Measurements from ENCODE around the gene THSD8. TPM values are rescaled to one million over a fixed set of nuclear protein-coding genes. Genes with fewer than 3 reads are reported as not detected.

THSD8 gene
- total RNA-seq, 1 experiment from 2014 or later = not detected

DNA sequence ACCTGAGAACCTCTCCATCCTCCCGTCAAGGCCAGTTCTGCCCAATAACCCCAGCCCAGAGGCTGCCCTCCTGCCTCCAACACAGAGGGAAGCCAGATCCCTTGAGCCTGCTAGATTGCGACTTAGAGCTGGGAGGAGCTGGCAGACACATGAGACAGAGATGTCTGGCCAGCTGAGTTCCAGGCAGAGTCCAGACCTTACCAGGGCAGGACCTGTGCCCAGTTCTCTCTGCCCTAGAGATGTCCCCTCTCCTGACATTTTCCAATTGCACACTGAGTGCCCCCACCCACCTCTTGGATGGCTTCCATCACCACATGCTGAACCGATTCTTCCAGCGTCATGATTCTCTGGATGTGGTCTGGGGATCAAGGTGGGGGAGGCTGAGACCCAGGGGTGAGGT lies 29.5 kb upstream of the THSD8 start:
- Histone ChIP-seq H3K4me3 (no peak overlapping the region), H3K36me3 (0 out of 2 replicates have a peak, but pooled peaks cover 4% of the 10 kb centered on the region), H3K9me3 (replicated peaks) (no peaks in the 10 kb centered on the region), H3K4me1 (replicated peaks) (peaks cover 13% of the 10 kb centered on the region), H3K27me3 (replicated peaks) (no peaks in the 10 kb centered on the region), H3K27ac (no peak overlapping the region)
- DNase-seq (ENCODE audit: low read depth in 1 of 2, low spot score in 2 of 2) = no peak

DNA sequence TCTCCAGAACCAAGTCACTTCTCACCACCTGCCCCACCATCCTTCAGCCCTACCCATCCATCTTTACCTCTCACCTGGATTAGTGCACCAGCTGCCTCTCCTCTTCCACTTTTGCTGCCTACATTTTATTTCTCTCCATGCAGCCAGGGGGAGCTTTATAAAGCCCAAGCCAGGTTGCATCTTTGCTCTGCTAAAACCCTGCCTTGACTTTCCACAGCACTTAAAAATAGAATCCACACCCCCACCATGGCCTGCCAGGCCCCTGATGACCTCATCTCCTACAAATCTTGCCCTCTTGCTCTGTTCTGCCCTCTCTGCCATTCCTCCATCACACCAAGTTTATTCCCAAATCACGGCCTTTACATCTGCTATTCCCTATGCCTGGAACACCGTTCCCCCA lies 28.3 kb upstream of the THSD8 start:
- 0 out of 2 replicates have a peak, but pooled peaks cover 4% of the 10 kb centered on the region for H3K36me3 ChIP-seq
- H3K9me3 ChIP-seq (replicated peaks) = no peaks in the 10 kb centered on the region
- no peak overlapping the region for H3K27ac ChIP-seq
- peak; percentile 26 to 47 for DNase-seq (ENCODE audit: low read depth in 1 of 2, low spot score in 2 of 2)
- H3K4me1 ChIP-seq (replicated peaks) = peaks cover 21% of the 10 kb centered on the region
- H3K27me3 ChIP-seq (replicated peaks) = no peaks in the 10 kb centered on the region
- no peak overlapping the region for H3K4me3 ChIP-seq

DNA sequence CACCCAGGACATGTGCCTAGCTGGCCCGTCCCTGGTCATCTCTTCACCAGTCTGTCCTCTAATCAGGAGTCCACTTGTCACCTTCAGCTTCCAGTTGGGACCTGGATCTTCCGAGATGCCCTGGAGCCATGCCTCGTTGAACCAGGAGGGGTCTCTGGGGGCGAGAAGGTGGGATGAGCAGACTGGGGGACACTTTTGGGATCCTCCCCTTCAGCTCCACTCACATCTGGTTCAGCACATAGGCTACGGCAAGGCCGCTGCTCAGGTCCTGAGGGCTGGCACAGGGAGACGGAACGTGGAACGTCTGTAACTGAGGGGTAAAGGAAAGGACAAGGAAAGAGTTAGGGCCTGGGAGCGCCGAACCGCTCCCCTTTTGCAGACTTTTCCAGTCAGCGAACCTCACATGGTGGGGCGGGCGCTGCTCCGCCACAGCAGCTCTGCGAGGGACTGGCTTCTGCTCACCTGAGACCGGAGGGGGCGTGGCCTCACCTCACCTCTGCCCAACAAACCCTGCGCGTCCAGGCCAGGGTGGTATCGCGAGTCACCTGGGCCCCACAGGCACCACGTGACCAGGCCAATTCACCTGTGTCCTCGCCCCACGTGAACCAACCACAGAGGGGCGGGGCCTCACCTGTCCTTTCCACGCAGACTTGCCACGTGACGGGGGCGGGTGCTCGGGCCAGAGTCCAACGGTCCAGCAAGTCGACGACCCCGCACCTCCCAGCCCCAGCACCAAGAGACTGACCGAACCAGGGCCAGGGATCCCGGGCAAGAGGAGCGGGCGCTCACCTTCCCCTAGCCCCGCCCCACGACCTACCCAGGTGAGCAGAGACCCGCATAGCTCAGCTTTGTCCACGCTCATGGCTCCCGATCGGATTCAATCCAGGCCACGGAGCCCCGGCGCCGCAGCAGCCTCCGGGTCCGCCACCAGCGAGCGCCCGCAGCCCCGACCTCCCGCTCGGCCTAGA lies 27.0 kb upstream of the THSD8 start, which contains the start of gene HOOK2:
Gene HOOK2, minus strand, starts transcription at position 965 of the 968 bp plus-strand sequence. Its CDS starts 103 bp downstream, at position 862.
- H3K27ac ChIP-seq = no peak within 1 kb of the TSS
- H3K4me1 ChIP-seq (replicated peaks) = peaks cover 34% of the 10 kb centered on the region
- peak within 1 kb of the TSS; percentile 43 for H3K4me3 ChIP-seq
- DNase-seq (ENCODE audit: low read depth in 1 of 2, low spot score in 2 of 2) = no peak
- H3K9me3 ChIP-seq (replicated peaks) = no peaks in the 10 kb centered on the region
- H3K27me3 ChIP-seq (replicated peaks) = no peaks in the 10 kb centered on the region
- 0 out of 2 replicates have a peak, but pooled peaks cover 4% of the 10 kb centered on the region for H3K36me3 ChIP-seq

DNA sequence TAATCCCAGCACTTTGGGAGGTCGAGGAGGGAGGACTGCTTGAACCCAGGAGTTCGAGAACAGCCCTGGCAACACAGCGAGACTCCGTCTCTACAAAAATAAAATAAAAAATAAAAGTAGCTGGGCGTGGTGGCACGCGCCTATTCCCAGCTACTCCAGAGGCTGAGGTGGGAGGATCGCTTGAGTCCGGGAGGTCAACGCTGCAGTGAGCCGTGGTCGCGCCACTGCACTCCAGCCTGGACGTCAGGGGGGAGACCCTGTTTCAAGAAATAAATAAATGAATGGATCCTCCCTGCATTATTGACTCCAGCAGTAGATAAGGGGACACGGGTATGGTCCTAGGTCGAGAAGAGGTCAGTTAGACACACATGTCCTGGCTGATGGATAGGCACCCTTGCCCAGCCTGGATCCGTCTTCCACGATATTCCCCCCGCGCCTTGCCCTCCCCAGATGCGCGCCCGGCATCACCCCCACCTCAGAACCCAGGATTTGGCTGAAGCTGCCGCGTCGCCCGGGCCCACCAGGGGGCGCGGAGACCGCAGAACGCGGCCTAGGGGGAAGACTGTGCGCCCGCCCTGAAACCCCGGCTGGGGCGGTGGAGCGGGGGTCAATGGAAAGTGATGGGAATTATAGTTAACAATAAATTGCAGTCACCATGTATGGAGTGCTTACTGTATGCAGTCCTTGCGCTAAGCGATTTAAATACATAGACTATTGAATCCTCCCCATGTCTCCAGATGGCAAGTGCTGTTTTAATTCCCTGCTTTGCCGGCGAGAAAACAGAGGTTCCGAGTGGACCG lies 24.5 kb upstream of the THSD8 start:
- Histone ChIP-seq H3K9me3 (replicated peaks) (no peaks in the 10 kb centered on the region), H3K27ac (peak overlapping the region; percentile 62; the same call in 1 of the 2 replicates), H3K4me1 (replicated peaks) (peaks cover 39% of the 10 kb centered on the region), H3K27me3 (replicated peaks) (no peaks in the 10 kb centered on the region), H3K4me3 (peak overlapping the region; percentile 42), H3K36me3 (0 out of 2 replicates have a peak, but pooled peaks cover 4% of the 10 kb centered on the region)
- DNase-seq (ENCODE audit: low read depth in 1 of 2, low spot score in 2 of 2) = peak; percentile 80 to 85

DNA sequence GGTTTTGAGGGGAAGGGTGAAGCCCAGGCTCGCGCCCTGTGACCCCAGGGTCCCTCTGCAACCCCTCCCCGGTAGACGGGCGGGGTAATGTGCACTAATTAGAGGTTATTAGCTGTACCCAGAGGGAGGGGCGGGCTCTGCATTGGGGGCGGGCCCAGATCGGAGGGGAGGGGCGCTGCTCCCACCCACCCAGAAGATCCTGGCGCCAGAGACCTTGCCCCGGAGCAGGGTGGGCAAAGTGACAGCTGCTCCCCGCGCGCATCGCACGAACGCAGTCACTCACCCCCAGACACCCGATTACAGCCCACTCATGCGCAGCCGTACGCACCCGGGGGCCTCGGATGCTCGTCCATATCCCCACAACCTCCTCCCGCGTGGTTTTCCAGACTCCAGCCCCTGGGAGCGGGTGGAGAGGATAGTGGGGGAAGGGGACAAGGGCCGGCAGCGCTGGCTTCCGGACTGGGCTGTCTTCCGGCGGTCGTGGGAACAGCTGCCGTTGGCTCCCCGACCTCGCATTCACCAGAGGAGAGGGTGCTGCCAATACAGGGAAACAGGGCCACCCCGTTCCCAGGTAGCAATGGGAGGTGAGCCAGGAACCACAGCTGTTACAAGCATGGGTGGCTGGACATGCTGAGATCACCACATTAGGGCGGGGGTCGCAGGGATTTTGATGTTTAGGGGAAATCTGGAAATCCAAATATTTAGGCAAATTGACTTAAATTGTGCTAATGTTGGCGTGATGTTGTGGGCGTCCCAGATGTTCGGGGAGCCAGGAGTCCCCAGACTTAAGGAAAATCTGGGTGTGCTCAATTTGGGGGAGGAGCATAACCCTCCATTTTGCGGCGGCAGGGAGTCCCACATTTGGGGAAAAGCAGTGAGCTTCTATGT lies 23.6 kb upstream of the THSD8 start:
- DNase-seq (ENCODE audit: low read depth in 1 of 2, low spot score in 2 of 2) = peak; percentile 79 to 85
- no peaks in the 10 kb centered on the region for H3K27me3 ChIP-seq (replicated peaks)
- peak overlapping the region; percentile 42 for H3K4me3 ChIP-seq
- 0 out of 2 replicates have a peak, but pooled peaks cover 4% of the 10 kb centered on the region for H3K36me3 ChIP-seq
- no peaks in the 10 kb centered on the region for H3K9me3 ChIP-seq (replicated peaks)
- H3K27ac ChIP-seq = peak overlapping the region; percentile 62
- H3K4me1 ChIP-seq (replicated peaks) = peaks cover 48% of the 10 kb centered on the region

DNA sequence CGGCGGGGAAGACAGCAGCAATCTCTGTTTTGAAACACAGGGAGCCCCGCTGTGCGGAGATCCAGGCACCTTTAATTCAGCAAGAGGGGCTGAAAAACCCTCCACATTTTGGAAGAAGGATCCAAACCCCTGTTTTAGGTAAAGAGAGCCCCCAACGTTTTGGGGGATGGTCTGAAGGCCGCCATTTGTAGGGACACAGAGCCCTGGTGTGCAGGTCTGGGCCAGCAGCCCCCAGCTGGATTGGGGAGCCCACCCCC lies 23.0 kb upstream of the THSD8 start:
- peaks cover 48% of the 10 kb centered on the region for H3K4me1 ChIP-seq (replicated peaks)
- no peaks in the 10 kb centered on the region for H3K27me3 ChIP-seq (replicated peaks)
- H3K36me3 ChIP-seq = 0 out of 2 replicates have a peak, but pooled peaks cover 4% of the 10 kb centered on the region
- peak overlapping the region; percentile 62 for H3K27ac ChIP-seq
- H3K9me3 ChIP-seq (replicated peaks) = no peaks in the 10 kb centered on the region
- peak overlapping the region; percentile 42 for H3K4me3 ChIP-seq
- DNase-seq (ENCODE audit: low read depth in 1 of 2, low spot score in 2 of 2) = no peak

DNA sequence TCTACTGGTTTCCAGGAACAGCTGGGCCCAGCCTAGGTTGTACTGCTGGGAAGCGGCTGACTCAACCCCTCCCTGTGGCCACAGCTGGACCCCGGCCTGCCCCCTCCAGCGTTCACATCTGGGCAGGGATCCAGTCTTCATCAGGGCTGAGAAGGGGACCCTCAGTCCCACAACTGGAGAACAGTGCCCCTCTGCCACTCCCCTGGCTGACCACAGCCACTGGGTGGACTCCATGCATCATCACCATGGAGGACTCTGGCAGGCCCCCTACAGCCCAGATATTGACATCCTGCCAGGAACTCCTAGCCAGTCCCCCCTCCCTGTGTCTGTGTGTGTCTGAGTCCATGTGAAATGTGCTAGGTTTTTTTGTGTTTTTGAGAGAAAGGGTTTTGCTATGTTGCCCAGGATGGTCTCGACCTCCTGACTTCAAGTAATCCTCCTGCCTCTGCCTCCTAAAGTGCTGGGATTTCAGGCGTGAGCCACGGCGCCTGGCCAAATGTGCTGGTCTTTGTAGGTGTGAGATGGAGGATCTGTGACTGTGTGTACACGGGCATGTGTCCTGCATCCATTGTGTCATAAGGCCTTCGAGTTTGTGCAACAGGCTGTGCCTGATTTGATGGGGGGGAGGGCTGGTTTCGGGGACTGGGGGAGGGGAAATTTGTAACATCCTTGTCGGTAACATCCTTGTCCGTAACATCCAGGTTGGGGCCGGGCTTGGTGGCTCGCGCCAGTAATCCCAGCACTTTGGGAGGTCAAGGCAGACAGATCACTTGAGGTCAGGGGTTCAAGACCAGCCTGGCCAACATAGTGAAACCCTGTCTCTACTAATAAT lies 22.5 kb upstream of the THSD8 start:
- DNase-seq (ENCODE audit: low read depth in 1 of 2, low spot score in 2 of 2) = peak; percentile 65 to 70
- 0 out of 2 replicates have a peak, but pooled peaks cover 4% of the 10 kb centered on the region for H3K36me3 ChIP-seq
- H3K9me3 ChIP-seq (replicated peaks) = no peaks in the 10 kb centered on the region
- no peak overlapping the region for H3K4me3 ChIP-seq
- H3K27me3 ChIP-seq (replicated peaks) = no peaks in the 10 kb centered on the region
- H3K27ac ChIP-seq = peak overlapping the region; percentile 62
- peaks cover 52% of the 10 kb centered on the region for H3K4me1 ChIP-seq (replicated peaks)

DNA sequence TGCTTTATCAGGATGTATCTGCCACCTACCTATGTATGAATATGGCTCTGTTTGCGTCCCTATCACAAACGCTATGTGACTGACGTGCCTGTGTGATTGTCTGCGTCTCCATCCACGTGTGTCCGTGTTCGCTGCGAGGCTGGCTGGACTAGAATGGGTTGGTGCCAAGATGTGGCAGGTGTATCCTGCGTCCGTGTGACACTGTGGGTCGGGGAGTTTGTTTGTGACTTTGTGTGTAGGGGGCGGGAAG lies 19.8 kb upstream of the THSD8 start:
- Histone ChIP-seq H3K9me3 (replicated peaks) (no peaks in the 10 kb centered on the region), H3K36me3 (no peaks in the 10 kb centered on the region), H3K27me3 (replicated peaks) (no peaks in the 10 kb centered on the region), H3K27ac (peak overlapping the region; percentile 77), H3K4me1 (replicated peaks) (peaks cover 74% of the 10 kb centered on the region), H3K4me3 (peak overlapping the region; percentile 38)
- DNase-seq (ENCODE audit: low read depth in 1 of 2, low spot score in 2 of 2) = no peak

DNA sequence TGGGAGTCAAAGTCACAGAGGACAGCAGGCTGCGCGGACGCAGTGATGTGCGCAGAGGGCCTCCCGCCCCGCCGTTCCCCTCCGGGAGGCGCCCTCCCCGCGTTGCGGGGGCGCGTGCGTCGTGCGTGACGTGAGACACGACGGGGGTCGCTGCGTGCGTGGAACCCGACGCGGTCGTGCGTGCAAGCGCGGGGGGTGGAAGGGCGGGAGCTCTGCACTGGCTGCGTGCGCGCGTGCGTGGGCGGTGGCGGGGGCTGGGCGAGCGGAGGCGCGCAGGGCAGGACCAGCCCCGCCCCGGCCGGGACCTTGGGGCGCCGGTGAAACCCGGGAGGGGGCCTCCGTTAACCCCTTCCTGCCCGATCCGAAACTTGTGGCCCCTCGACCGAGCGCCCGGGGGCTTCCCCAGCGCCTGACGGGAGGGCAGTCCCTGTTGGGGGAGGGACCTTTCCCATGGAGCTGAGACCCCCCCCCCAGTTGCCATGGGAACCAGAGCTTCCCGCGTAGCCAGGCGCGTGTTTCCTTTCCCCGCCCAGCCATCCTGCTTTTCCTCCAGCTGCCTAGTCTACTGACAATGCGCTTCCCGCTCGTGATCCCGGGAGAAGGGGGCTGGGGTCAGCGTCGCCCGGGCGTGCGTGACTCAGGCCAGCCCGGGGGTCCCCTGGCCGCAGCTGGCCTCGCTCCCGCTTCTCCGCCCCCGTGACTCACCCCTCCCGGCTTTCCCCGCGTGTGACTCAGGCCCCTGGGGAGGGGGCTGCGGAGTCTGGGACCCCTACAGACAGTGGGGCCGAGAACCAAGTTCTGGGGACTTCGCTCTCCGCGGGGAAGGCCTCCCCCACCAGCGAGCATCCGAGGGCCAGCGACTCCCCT lies 19.2 kb upstream of the THSD8 start:
- Histone ChIP-seq H3K9me3 (replicated peaks) (no peaks in the 10 kb centered on the region), H3K27ac (peak overlapping the region; percentile 77), H3K4me3 (peak overlapping the region; percentile 38), H3K27me3 (replicated peaks) (no peaks in the 10 kb centered on the region), H3K4me1 (replicated peaks) (peaks cover 76% of the 10 kb centered on the region), H3K36me3 (no peaks in the 10 kb centered on the region)
- DNase-seq (ENCODE audit: low read depth in 1 of 2, low spot score in 2 of 2) = peak; percentile 91

DNA sequence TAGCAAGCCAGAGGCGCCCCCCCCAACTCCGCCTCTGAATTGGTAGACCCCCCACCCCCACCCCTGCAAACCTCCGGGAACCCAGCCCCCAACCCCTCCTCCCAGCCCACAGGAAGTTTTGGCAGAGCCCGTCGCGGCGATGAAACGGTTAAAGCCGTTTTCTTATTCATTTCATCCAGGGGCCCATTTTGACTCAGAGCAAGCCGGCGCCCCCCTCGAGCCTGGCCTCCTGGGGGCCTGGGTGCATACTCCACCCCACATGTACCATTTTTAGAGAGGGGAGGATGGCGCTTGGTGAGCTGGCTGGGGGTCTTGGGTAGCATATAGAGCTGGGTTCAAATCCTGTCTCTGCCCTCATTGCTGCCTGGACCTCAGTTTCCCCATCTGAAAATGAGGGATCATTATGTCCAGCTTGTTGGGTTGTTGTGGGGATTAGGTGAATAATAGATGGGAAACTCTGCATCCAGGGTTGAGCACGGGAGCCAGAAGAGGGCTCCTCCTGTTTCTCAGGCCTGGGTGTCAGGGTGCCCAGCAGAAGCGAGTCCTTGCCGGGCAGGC lies 18.5 kb upstream of the THSD8 start:
- H3K27ac ChIP-seq = peak overlapping the region; percentile 77

DNA sequence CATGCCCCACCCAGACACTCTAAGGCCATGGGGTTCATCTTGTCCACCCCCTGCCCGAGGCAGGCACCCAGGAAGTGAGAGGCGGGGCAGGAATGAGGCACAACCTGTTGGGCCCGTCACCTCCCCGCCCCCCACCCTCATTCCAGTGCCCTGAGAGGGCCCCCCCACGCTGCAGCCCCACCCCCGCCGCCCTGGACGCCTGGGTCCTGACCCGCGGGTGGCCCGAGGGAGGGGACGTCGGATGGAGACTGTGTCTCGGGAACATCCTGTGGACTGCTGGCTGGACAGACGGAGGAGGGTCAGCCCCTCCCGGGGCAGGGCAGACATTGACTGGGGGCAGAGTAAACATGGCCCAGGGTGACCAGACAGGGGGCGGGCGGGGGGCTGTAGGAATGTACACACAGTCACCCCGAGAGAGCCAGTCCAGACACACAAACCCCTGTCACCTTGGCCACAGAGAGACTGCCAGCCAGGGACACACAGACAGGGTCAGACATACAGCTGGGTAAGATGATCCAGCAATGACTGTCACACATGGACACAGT lies 17.9 kb upstream of the THSD8 start:
- no peak overlapping the region for H3K4me3 ChIP-seq
- peaks cover 80% of the 10 kb centered on the region for H3K4me1 ChIP-seq (replicated peaks)
- peak overlapping the region; percentile 77 for H3K27ac ChIP-seq
- no peaks in the 10 kb centered on the region for H3K27me3 ChIP-seq (replicated peaks)
- H3K9me3 ChIP-seq (replicated peaks) = no peaks in the 10 kb centered on the region
- H3K36me3 ChIP-seq = no peaks in the 10 kb centered on the region
- peak in 1 of 2 experiments; percentile 83 for DNase-seq (ENCODE audit: low read depth in 1 of 2, low spot score in 2 of 2)

More for the DNA sequence above, 18.5 kb upstream of the THSD8 start:
- Histone ChIP-seq H3K9me3 (replicated peaks) (no peaks in the 10 kb centered on the region), H3K4me3 (peak overlapping the region; percentile 38), H3K36me3 (no peaks in the 10 kb centered on the region), H3K4me1 (replicated peaks) (peaks cover 80% of the 10 kb centered on the region), H3K27me3 (replicated peaks) (no peaks in the 10 kb centered on the region)
- DNase-seq (ENCODE audit: low read depth in 1 of 2, low spot score in 2 of 2) = peak; percentile 65 to 68
